ENCODE data around the gene KCTD7. TPM values are rescaled to one million over a fixed set of nuclear protein-coding genes. Genes with fewer than 3 reads are reported as not detected.

The KCTD7 gene
- polyA plus RNA-seq, 1 donor from 2014 or later = 79.4 TPM

DNA sequence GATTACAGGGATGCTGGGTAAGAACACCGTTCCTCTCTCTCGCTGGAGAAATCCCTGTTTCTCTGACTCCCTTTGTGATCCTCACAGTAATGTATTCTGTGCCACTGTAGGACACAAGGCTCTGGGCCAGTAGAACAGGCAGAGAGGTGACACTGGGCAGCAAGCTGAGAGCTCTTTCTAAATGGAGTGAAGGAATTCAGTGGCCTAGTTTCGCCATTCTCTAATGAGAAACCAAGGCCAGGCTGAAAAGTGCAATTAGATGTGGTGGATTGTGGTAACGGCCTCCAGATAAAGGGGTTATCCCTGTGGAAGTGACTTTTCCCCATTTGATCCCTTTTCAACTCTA is 12.8 kb downstream of the KCTD7 start:
- no peak overlapping the region for H3K9ac ChIP-seq (ENCODE audit: low read length)
- H3K36me3 ChIP-seq (ENCODE audit: insufficient read depth, low read length) = peaks cover 15% of the 10 kb centered on the region
- no peaks in the 10 kb centered on the region for H3F3A ChIP-seq (ENCODE audit: insufficient read depth, low read length, poor library complexity, severe bottlenecking)
- H3K9me3 ChIP-seq (ENCODE audit: low read length) = no peaks in the 10 kb centered on the region
- no peak for TF ChIP-seq SMC3 (conservative IDR thresholded peaks at IDR 0.05; ENCODE audit: poor library complexity)
- TF ChIP-seq EP300 (conservative IDR thresholded peaks at IDR 0.05; ENCODE audit: poor library complexity, severe bottlenecking) = no peak
- TF ChIP-seq TAF1 (IDR thresholded peaks at IDR 0.05; ENCODE audit: low read depth) = no peak
- TF ChIP-seq POLR2AphosphoS5 (IDR thresholded peaks at IDR 0.05) = no peak
- H3K79me2 ChIP-seq (replicated peaks; ENCODE audit: insufficient read depth, low read length) = no peaks in the 10 kb centered on the region
- H3K4me2 ChIP-seq (ENCODE audit: low read length) = no peak overlapping the region
- H3K27me3 ChIP-seq (ENCODE audit: insufficient read depth, low read depth, low read length) = no peaks in the 10 kb centered on the region
- H4K20me1 ChIP-seq (ENCODE audit: insufficient read depth) = no peaks in the 10 kb centered on the region
- no peak overlapping the region for H3K27ac ChIP-seq (ENCODE audit: low read length)
- no peak overlapping the region for H2AFZ ChIP-seq (ENCODE audit: low read depth, low read length)
- H3K4me3 ChIP-seq (ENCODE audit: low read length) = no peak overlapping the region
- H3K9me2 ChIP-seq (ENCODE audit: insufficient read depth, low read length) = no peaks in the 10 kb centered on the region

DNA sequence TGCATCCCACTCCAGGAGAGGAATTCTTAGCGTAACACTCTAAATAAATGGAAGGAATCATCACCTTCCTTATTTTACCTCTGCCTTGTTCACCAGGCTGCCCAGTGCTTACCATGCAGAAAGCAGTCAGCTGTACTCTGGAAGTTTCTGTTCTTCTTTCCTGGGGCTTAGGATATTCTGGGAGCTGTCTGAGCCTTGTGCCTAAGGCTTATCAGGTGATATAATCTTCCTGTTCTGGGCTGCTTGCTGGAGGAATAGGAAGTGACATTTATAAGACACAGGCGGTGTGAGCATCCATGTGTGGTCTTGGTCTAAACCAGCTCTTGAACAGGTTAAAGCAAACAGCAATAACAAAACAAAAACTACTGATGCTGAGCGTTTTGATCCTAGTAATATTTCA is 13.5 kb downstream of the KCTD7 start:
- no peaks in the 10 kb centered on the region for H3K79me2 ChIP-seq (replicated peaks; ENCODE audit: insufficient read depth, low read length)
- H3K9ac ChIP-seq (ENCODE audit: low read length) = no peak overlapping the region
- H3F3A ChIP-seq (ENCODE audit: insufficient read depth, low read length, poor library complexity, severe bottlenecking) = no peaks in the 10 kb centered on the region
- peaks cover 15% of the 10 kb centered on the region for H3K36me3 ChIP-seq (ENCODE audit: insufficient read depth, low read length)
- TF ChIP-seq POLR2AphosphoS5 (IDR thresholded peaks at IDR 0.05) (no peak), SMC3 (conservative IDR thresholded peaks at IDR 0.05; ENCODE audit: poor library complexity) (no peak), EP300 (conservative IDR thresholded peaks at IDR 0.05; ENCODE audit: poor library complexity, severe bottlenecking) (no peak), EZH2 (IDR thresholded peaks at IDR 0.05; ENCODE audit: borderline replicate concordance, insufficient read depth, low read length, poor library complexity, severe bottlenecking) (no peak), RAD21 (conservative IDR thresholded peaks at IDR 0.05) (no peak), TAF1 (IDR thresholded peaks at IDR 0.05; ENCODE audit: low read depth) (no peak), MXI1 (conservative IDR thresholded peaks at IDR 0.05; ENCODE audit: poor library complexity, severe bottlenecking) (no peak)
- TF ChIP-seq, protein P1, sequence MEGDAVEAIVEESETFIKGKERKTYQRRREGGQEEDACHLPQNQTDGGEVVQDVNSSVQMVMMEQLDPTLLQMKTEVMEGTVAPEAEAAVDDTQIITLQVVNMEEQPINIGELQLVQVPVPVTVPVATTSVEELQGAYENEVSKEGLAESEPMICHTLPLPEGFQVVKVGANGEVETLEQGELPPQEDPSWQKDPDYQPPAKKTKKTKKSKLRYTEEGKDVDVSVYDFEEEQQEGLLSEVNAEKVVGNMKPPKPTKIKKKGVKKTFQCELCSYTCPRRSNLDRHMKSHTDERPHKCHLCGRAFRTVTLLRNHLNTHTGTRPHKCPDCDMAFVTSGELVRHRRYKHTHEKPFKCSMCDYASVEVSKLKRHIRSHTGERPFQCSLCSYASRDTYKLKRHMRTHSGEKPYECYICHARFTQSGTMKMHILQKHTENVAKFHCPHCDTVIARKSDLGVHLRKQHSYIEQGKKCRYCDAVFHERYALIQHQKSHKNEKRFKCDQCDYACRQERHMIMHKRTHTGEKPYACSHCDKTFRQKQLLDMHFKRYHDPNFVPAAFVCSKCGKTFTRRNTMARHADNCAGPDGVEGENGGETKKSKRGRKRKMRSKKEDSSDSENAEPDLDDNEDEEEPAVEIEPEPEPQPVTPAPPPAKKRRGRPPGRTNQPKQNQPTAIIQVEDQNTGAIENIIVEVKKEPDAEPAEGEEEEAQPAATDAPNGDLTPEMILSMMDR (IDR thresholded peaks at IDR 0.05; ENCODE audit: poor library complexity, severe bottlenecking) = no peak
- TF ChIP-seq, protein P2, sequence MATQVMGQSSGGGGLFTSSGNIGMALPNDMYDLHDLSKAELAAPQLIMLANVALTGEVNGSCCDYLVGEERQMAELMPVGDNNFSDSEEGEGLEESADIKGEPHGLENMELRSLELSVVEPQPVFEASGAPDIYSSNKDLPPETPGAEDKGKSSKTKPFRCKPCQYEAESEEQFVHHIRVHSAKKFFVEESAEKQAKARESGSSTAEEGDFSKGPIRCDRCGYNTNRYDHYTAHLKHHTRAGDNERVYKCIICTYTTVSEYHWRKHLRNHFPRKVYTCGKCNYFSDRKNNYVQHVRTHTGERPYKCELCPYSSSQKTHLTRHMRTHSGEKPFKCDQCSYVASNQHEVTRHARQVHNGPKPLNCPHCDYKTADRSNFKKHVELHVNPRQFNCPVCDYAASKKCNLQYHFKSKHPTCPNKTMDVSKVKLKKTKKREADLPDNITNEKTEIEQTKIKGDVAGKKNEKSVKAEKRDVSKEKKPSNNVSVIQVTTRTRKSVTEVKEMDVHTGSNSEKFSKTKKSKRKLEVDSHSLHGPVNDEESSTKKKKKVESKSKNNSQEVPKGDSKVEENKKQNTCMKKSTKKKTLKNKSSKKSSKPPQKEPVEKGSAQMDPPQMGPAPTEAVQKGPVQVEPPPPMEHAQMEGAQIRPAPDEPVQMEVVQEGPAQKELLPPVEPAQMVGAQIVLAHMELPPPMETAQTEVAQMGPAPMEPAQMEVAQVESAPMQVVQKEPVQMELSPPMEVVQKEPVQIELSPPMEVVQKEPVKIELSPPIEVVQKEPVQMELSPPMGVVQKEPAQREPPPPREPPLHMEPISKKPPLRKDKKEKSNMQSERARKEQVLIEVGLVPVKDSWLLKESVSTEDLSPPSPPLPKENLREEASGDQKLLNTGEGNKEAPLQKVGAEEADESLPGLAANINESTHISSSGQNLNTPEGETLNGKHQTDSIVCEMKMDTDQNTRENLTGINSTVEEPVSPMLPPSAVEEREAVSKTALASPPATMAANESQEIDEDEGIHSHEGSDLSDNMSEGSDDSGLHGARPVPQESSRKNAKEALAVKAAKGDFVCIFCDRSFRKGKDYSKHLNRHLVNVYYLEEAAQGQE (IDR thresholded peaks at IDR 0.05; ENCODE audit: borderline replicate concordance) = no peak
- H3K4me3 ChIP-seq (ENCODE audit: low read length) = no peak overlapping the region
- H3K9me2 ChIP-seq (ENCODE audit: insufficient read depth, low read length) = no peaks in the 10 kb centered on the region
- no peak overlapping the region for H2AFZ ChIP-seq (ENCODE audit: low read depth, low read length)
- H3K27me3 ChIP-seq (ENCODE audit: insufficient read depth, low read depth, low read length) = no peaks in the 10 kb centered on the region
- H3K9me3 ChIP-seq (ENCODE audit: low read length) = no peaks in the 10 kb centered on the region
- H4K20me1 ChIP-seq (ENCODE audit: insufficient read depth) = no peaks in the 10 kb centered on the region
- no peak overlapping the region for H3K4me2 ChIP-seq (ENCODE audit: low read length)
- no peak overlapping the region for H3K27ac ChIP-seq (ENCODE audit: low read length)

DNA sequence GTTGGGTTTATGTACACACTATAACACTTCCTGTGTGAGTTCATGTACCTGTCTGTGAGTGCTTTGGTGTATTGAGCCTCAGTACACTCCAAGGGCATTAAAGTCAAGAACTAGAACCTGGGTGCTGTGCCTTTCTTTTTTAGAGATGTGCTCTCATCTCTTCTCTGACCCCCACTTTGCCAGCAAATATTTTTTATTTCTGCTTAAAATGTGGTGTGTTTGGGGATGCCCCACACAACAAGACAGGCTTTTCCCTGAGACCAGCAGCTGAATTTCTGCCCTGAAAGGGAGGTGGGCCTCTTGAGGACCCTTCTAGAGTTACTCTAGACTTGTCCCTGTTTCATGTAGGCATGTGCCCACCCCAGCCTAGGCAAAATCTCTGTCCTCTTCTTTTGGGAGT is 14.3 kb downstream of the KCTD7 start:
- H3K4me3 ChIP-seq (ENCODE audit: low read length) = no peak overlapping the region
- H2AFZ ChIP-seq (ENCODE audit: low read depth, low read length) = no peak overlapping the region
- no peak overlapping the region for H3K4me2 ChIP-seq (ENCODE audit: low read length)
- no peaks in the 10 kb centered on the region for H3K79me2 ChIP-seq (replicated peaks; ENCODE audit: insufficient read depth, low read length)
- no peaks in the 10 kb centered on the region for H4K20me1 ChIP-seq (ENCODE audit: insufficient read depth)
- no peaks in the 10 kb centered on the region for H3F3A ChIP-seq (ENCODE audit: insufficient read depth, low read length, poor library complexity, severe bottlenecking)
- H3K27ac ChIP-seq (ENCODE audit: low read length) = no peak overlapping the region
- peaks cover 15% of the 10 kb centered on the region for H3K36me3 ChIP-seq (ENCODE audit: insufficient read depth, low read length)
- H3K9me2 ChIP-seq (ENCODE audit: insufficient read depth, low read length) = no peaks in the 10 kb centered on the region
- TF ChIP-seq EZH2 (IDR thresholded peaks at IDR 0.05; ENCODE audit: borderline replicate concordance, insufficient read depth, low read length, poor library complexity, severe bottlenecking) (no peak), POLR2AphosphoS5 (IDR thresholded peaks at IDR 0.05) (no peak), RAD21 (conservative IDR thresholded peaks at IDR 0.05) (no peak), TAF1 (IDR thresholded peaks at IDR 0.05; ENCODE audit: low read depth) (no peak), MXI1 (conservative IDR thresholded peaks at IDR 0.05; ENCODE audit: poor library complexity, severe bottlenecking) (no peak), SMC3 (conservative IDR thresholded peaks at IDR 0.05; ENCODE audit: poor library complexity) (no peak), EP300 (conservative IDR thresholded peaks at IDR 0.05; ENCODE audit: poor library complexity, severe bottlenecking) (no peak)
- TF ChIP-seq, protein P1 (IDR thresholded peaks at IDR 0.05; ENCODE audit: poor library complexity, severe bottlenecking) = no peak
- TF ChIP-seq, protein P2 (IDR thresholded peaks at IDR 0.05; ENCODE audit: borderline replicate concordance) = no peak
- no peaks in the 10 kb centered on the region for H3K27me3 ChIP-seq (ENCODE audit: insufficient read depth, low read depth, low read length)
- no peaks in the 10 kb centered on the region for H3K9me3 ChIP-seq (ENCODE audit: low read length)
- no peak overlapping the region for H3K9ac ChIP-seq (ENCODE audit: low read length)
